ENCODE measurements around the gene HASPIN. TPM values are rescaled to one million over a fixed set of nuclear protein-coding genes. Genes with fewer than 3 reads are reported as not detected.

Gene HASPIN
- total and polyA plus RNA-seq, 12 donors, result 0.12 to 1.5 (median 0.25) TPM; not detected in 1

DNA sequence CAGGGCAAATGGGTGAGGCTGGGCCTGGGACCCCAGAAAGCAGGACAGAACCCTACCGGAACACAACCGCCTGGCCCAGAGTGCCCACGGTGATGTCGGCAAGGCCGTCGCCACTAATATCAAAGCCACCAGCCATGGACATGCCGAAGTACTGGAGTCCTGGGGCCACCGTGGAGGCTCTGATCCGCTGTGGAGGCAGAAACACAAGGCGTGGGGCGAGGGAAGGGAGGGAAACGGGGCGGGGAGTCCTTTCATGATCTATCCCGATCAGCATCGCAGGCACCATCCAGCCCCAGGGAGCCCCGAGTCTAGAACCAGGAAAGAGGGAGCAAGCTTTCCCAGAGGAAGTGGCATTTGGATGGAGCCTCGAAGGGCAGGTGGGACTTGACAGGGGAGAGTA, 26.6 kb downstream of the HASPIN start:
- H3K4me1 ChIP-seq, result peaks cover 0 to 10% (median 0%) of the 10 kb centered on the region in 9 donors
- H3K27me3 ChIP-seq, result peaks cover 0 to 41% (median 9%) of the 10 kb centered on the region in 7 donors
- no peaks in the 10 kb centered on the region for H3K36me3 ChIP-seq
- TF ChIP-seq, protein P1, sequence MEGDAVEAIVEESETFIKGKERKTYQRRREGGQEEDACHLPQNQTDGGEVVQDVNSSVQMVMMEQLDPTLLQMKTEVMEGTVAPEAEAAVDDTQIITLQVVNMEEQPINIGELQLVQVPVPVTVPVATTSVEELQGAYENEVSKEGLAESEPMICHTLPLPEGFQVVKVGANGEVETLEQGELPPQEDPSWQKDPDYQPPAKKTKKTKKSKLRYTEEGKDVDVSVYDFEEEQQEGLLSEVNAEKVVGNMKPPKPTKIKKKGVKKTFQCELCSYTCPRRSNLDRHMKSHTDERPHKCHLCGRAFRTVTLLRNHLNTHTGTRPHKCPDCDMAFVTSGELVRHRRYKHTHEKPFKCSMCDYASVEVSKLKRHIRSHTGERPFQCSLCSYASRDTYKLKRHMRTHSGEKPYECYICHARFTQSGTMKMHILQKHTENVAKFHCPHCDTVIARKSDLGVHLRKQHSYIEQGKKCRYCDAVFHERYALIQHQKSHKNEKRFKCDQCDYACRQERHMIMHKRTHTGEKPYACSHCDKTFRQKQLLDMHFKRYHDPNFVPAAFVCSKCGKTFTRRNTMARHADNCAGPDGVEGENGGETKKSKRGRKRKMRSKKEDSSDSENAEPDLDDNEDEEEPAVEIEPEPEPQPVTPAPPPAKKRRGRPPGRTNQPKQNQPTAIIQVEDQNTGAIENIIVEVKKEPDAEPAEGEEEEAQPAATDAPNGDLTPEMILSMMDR (IDR thresholded peaks at IDR 0.05), result no peak
- no peak overlapping the region for H3K4me3 ChIP-seq
- H3K9me3 ChIP-seq, result no peaks in the 10 kb centered on the region
- DNase-seq (no peak), ATAC-seq (no peak)
- intact Hi-C loops (cut with DNase I), result no loop called here
- 86% methylated on average over 17 of the region's 17 CpGs for WGBS, 2 donors
- no peak overlapping the region for H3K27ac ChIP-seq

DNA sequence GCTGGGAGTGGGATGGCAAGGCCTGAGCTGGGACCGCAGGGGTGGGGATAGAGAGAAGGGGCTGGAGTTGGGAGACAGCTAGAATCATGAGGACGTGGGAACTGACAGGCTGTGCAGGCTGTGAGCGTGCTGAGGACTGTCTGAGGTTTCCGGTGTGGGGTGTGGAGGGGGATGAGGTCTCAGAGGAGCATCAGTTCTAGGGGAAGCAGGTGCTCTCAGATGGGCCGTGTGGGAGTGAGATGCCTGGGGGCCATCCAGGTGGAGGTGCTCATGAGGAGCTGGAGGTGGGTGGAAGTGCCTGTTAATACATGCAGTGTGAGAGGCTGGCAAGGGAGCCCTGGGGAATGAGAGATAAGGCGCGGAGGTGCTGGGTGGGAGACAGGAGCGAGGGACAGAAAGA, 27.2 kb downstream of the HASPIN start:
- H3K27me3 ChIP-seq, result peaks cover 0 to 46% (median 9%) of the 10 kb centered on the region in 7 donors
- no peak overlapping the region for H3K4me3 ChIP-seq
- no peak for ATAC-seq
- H3K4me1 ChIP-seq, result peaks cover 0 to 10% (median 0%) of the 10 kb centered on the region in 9 donors
- WGBS, 2 donors, result 69 to 74% methylated on average over 8 of the region's 8 CpGs
- no peaks in the 10 kb centered on the region for H3K9me3 ChIP-seq
- intact Hi-C loops (cut with DNase I), result no loop called here
- TF ChIP-seq, protein P1 (IDR thresholded peaks at IDR 0.05), result no peak
- H3K27ac ChIP-seq, result no peak overlapping the region
- DNase-seq, result no peak
- no peaks in the 10 kb centered on the region for H3K36me3 ChIP-seq

DNA sequence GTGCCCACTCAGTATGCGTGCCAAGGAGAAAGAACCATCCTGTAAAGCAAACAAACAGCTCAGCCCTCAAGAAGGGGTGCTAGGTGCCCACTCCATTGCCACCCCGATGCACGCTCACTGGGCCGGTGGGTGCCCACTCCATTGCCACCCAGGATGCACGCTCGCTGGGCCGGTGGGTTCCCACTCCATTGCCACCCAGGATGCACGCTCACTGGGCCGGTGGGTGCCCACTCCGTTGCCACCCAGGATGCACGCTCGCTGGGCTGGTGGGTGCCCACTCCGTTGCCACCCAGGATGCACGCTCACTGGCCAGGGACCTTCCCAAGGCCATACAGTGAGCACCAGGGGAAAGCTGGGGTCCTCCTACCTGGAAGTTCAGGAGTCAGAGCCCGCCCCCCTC, 28.1 kb downstream of the HASPIN start:
- 96 to 97% methylated on average over 15 of the region's 15 CpGs for WGBS, 2 donors
- TF ChIP-seq, protein P1 (IDR thresholded peaks at IDR 0.05), result no peak
- Histone ChIP-seq H3K9me3 (no peaks in the 10 kb centered on the region), H3K4me3 (no peak overlapping the region), H3K36me3 (no peaks in the 10 kb centered on the region), H3K4me1 (peaks cover 0 to 10% (median 0%) of the 10 kb centered on the region in 9 donors), H3K27me3 (peaks cover 0 to 46% (median 9%) of the 10 kb centered on the region in 7 donors), H3K27ac (no peak overlapping the region)
- intact Hi-C loops (cut with DNase I), result no loop called here
- DNase-seq (no peak), ATAC-seq (no peak)

DNA sequence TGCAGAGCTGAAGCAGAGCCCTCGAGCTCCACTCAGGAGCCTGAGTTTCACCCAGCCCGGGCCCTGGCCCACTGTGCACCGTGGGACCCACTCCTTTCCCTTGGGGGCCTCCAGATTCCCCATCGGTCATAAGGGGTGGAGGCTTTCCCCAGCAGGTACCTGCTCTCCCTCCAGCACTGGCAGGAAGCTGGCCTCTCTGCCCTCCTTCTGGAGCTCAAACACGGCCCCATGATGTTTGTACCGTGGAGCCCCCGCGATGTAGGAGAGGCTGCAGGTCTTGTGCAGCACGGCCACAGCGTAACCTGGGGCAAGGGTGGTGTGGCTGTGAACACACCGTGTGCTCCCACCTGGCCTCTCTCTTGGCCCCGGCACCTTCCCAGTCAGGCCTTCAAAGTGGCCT, 29.9 kb downstream of the HASPIN start:
- no peak for DNase-seq
- intact Hi-C loops (cut with DNase I), result no loop called here
- WGBS, 2 donors, result 72 to 78% methylated on average over 12 of the region's 12 CpGs
- Histone ChIP-seq H3K27ac (no peak overlapping the region), H3K27me3 (peaks cover 0 to 46% (median 9%) of the 10 kb centered on the region in 7 donors), H3K36me3 (no peaks in the 10 kb centered on the region), H3K4me1 (peaks cover 0 to 10% (median 0%) of the 10 kb centered on the region in 9 donors), H3K4me3 (no peak overlapping the region), H3K9me3 (no peaks in the 10 kb centered on the region)
- no peak for ATAC-seq
- TF ChIP-seq, protein P1 (IDR thresholded peaks at IDR 0.05), result no peak
